ENCODE data around the gene RNF38.
"Not testable (repeated sequence)": the region's sequence is repeated elsewhere in the genome, so short reads cannot be mapped to it uniquely, and the experiment has no call there.

Gene RNF38

DNA sequence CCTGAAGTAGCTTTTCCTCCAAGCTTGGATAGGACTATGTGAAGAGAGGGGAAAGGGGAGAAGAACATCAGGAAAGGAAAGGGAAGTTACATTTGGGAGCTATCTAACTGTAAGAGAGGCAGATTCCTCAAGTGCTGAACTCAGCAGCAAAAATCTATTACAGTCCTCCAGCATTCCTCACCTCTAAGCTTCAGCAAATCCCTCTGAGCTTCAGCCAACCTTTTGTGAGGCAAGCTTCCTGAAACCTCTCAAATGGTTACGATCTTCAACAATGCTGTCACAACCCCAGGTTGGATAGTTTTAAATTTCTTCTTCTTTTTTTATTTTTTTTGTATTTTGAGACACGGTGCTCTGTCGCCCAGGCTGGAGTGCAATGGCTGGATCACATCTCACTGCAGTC lies 2.5 kb upstream of the RNF38 start:
- no peak for DNase-seq

- DNase-seq = no peak
These were observed 1.9 kb upstream of the RNF38 start for GRCh38 chr9:36401897-36402480.

DNA sequence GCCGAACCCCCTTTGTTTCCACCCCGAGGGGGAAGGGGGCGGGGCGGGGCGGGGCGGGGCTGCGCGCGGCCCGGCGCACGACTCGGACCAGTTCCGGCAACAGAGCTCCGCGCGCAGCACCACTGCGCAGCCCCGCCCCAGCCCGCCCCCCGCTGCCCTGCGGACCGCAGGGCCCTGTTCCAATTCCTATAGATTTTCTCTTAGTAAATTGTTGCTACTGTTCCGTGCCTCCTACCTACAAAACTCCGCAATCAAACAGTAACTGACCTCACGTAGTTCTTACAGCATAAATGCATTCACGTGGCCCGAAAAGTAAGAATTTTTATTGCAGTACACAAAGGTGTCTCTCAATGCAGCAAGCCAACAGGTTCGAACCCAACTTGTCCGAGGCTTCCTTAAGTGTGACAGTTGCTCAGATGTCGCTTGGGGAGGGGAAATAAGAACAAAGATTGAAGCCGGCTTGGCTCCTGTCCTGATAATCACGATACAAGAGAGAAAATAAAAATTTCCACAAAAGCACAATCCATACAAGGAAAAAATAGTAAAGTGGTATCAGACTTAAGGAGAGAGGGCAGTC lies 1.2 kb upstream of the RNF38 start:
- DNase-seq = peak; percentile 95

- peak; percentile 95 for DNase-seq
These were observed 479 bp upstream of the RNF38 start for GRCh38 chr9:36400332-36401163.

- no peak for DNase-seq
These were observed 1.3 kb downstream of the RNF38 start for GRCh38 chr9:36398745-36399144.

- DNase-seq = no peak
These were observed 3.1 kb downstream of the RNF38 start for GRCh38 chr9:36396985-36397384.

GRCh38 chr9:36392489-36392888 lies 7.6 kb downstream of the RNF38 start:
- no peak for DNase-seq

- no peak for DNase-seq
These were observed 10.5 kb downstream of the RNF38 start for GRCh38 chr9:36389590-36389989.

DNA sequence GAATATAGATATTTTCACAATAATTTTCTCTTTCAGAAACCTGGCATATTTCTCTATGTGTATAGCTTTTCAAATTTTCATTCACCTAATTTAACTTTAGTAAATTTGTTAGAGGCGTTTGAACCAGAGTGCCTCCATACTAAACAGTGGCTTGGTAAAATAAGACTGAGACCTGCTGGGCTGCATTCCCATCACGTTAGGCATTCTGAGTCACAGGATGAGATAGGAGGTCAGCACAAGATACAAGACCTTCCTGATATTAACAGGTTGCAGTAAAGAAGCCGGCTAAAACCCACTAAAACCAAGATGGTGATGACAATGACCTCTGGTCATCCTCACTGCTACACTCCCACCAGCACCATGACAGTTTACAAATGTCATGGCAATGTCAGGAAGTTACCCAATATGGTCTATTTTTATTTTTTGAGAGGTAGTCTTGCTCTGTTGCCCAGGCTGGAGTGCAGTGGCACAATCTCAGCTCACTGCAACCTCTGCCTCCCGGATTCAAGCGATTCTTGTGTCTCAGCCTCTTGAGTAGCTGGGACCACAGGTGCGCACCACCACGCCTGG lies 13.6 kb downstream of the RNF38 start:
- not testable (repeated sequence) for DNase-seq

- peak; percentile 37 for DNase-seq
These were observed 17.6 kb downstream of the RNF38 start for GRCh38 chr9:36382484-36382883.

DNA sequence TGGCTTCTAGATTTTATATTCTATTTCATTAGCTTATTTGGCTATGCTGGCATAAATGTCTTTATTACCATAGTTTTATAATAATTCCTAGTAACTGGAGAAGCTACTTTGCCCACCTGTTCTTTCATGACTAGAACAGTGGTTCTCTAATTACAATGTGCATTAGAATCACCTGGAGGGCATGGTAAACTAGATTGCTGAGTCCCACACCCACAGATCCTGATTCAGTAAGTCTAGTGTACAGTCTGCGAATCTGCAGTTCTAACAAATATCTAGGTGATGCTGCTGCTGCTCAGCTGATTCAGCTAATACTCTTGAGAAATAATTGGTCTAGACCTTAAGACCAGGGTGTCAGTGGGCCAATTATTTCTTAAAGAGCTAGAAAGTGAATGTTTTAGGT lies 35.5 kb downstream of the RNF38 start:
- no peak for DNase-seq

- no peak for DNase-seq
These were observed 36.6 kb downstream of the RNF38 start for GRCh38 chr9:36363448-36363847.

DNA sequence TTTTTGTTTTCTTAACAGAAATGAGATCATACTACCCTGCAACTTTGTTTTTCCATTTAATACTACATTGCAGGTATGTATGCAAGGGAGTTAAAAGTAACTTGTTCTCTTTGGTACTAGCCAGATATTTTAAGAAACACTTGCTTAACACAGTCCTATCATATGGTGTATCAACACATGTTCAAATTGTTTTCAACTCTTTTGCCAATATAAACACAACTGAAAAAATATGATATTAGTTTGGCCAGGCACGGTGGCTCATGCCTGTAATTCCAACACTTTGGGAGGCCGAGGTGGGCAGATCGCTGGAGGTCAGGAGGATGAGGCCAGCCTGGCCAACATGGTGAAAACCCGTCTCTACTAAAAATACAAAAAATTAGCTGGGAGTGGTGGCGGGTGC lies 41.6 kb downstream of the RNF38 start:
- DNase-seq = no peak

GRCh38 chr9:36357639-36358038 lies 42.4 kb downstream of the RNF38 start:
- DNase-seq = no peak

- no peak for DNase-seq
These were observed 53.5 kb downstream of the RNF38 start for GRCh38 chr9:36346569-36346968.

DNA sequence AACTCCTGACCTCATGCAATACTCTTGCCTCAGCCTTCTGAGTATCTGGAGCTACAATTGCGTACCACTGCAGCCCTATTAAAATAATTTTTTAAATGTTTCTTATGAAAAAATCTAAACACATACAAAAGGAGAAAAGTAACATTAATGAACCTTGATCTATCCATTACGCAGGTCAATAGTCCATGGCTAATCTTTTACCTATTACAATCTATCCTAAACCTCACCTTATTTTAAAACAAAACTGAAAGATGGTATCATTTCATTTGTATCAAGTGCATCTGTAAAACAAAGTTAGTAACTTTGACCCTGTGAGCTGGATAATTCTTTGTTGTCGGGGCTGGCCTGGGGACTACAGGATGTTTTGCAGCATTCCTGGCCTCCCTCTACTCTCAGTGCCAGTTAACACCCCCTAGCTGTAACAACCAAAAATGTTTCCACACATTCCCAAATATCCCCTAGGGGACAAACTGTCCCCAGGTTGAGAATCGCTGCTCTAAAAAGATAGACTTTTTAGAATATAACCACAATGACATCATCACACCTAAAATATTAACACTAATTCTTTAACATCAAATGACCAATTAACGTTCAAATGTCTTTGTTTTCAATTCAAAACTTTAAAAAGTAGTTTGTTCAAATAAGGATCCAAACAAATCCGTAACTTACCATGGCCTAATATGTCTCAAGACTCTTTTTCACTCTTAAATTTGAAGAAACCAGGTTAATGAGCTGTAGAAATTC lies 54.8 kb downstream of the RNF38 start:
- no peak for DNase-seq

GRCh38 chr9:36341936-36342577 lies 58.0 kb downstream of the RNF38 start:
- no peak for DNase-seq

GRCh38 chr9:36337865-36338264 lies 62.2 kb downstream of the RNF38 start:
- DNase-seq = no peak

DNA sequence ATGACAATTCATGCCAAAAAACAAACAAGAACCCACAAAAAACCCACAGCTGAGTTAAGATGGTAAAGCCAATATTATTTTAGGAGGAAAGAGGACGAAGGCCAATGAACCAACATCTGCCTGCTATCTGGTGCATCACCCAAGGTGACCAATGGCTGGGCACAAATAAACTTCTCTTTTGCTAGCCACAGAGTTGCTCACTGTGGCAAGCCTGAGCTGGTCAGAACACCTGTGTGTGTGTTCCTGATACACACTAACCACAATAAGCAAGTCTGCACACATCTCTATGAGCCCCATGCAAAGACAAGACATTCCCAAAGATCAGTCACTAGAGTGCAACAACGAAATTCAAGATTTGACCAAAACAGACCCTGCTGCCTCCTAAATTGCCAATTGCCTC lies 63.1 kb downstream of the RNF38 start:
- DNase-seq = no peak

GRCh38 chr9:36336131-36336907 lies 63.8 kb downstream of the RNF38 start:
- no peak for DNase-seq

GRCh38 chr9:36332006-36332405 lies 68.1 kb downstream of the RNF38 start:
- no peak for DNase-seq

Data from OCI-M1 (cell line).